Mucosa of stomach (tissue), 1 donor: ENCODE results near the gene SPR.

Experiments used
- H3K27me3 ChIP-seq: one replicate; pipeline ENCODE4 v1.7.0; 2013; ENCODE audit warnings: mild to moderate bottlenecking, low read length; ENCODE audit not compliant: control insufficient read depth, insufficient read depth
- H3K36me3 ChIP-seq: one replicate; pipeline ENCODE4 v1.7.0; 2013; ENCODE audit warnings: low read length; ENCODE audit not compliant: control insufficient read depth, insufficient read depth
- H3K4me1 ChIP-seq: one replicate; pipeline ENCODE4 v1.7.0; 2013; ENCODE audit warnings: mild to moderate bottlenecking, low read length; ENCODE audit not compliant: control insufficient read depth, insufficient read depth
- H3K4me3 ChIP-seq: one replicate; pipeline ENCODE4 v1.7.0; 2013; ENCODE audit warnings: low read length
- H3K9ac ChIP-seq: one replicate; pipeline ENCODE4 v1.7.0; 2013; ENCODE audit warnings: mild to moderate bottlenecking, low read length, moderate library complexity
- H3K9me3 ChIP-seq: one replicate; pipeline ENCODE4 v1.7.0; 2013; ENCODE audit warnings: mild to moderate bottlenecking, low read length, moderate library complexity; ENCODE audit not compliant: control insufficient read depth
- donor health status: Pancreatic carcinoma.

SPR gene

GRCh38 chr2:72862239-72862988, 24.8 kb upstream of the SPR start:
- Histone ChIP-seq H3K9me3 (no peaks in the 10 kb centered on the region), H3K9ac (no peak overlapping the region)

GRCh38 chr2:72863046-72863445, 24.2 kb upstream of the SPR start:
- Histone ChIP-seq H3K4me3 (no peak overlapping the region), H3K9ac (no peak overlapping the region)

More at GRCh38 chr2:72862239-72862988, 24.8 kb upstream of the SPR start:
- Histone ChIP-seq H3K4me1 (peaks cover 9% of the 10 kb centered on the region), H3K36me3 (no peaks in the 10 kb centered on the region), H3K4me3 (no peak overlapping the region), H3K27me3 (peaks cover 15% of the 10 kb centered on the region)

GRCh38 chr2:72864500-72864899, 22.7 kb upstream of the SPR start:
- Histone ChIP-seq H3K4me1 (peaks cover 9% of the 10 kb centered on the region), H3K4me3 (no peak overlapping the region), H3K9me3 (no peaks in the 10 kb centered on the region), H3K36me3 (no peaks in the 10 kb centered on the region), H3K9ac (no peak overlapping the region), H3K27me3 (peaks cover 12% of the 10 kb centered on the region)

More at GRCh38 chr2:72863046-72863445, 24.2 kb upstream of the SPR start:
- Histone ChIP-seq H3K9me3 (no peaks in the 10 kb centered on the region), H3K4me1 (peaks cover 9% of the 10 kb centered on the region), H3K36me3 (no peaks in the 10 kb centered on the region), H3K27me3 (peaks cover 12% of the 10 kb centered on the region)

- H3K9me3 ChIP-seq, result no peaks in the 10 kb centered on the region
- no peak overlapping the region for H3K9ac ChIP-seq
- H3K36me3 ChIP-seq, result no peaks in the 10 kb centered on the region
- H3K27me3 ChIP-seq, result no peaks in the 10 kb centered on the region
- H3K4me1 ChIP-seq, result no peaks in the 10 kb centered on the region
- no peak overlapping the region for H3K4me3 ChIP-seq
These were observed 16.1 kb upstream of the SPR start for GRCh38 chr2:72871060-72871459.

- no peaks in the 10 kb centered on the region for H3K27me3 ChIP-seq
- no peaks in the 10 kb centered on the region for H3K4me1 ChIP-seq
- H3K4me3 ChIP-seq, result no peak overlapping the region
- H3K36me3 ChIP-seq, result no peaks in the 10 kb centered on the region
- no peaks in the 10 kb centered on the region for H3K9me3 ChIP-seq
- no peak overlapping the region for H3K9ac ChIP-seq
These were observed 15.3 kb upstream of the SPR start for GRCh38 chr2:72871880-72872279.

GRCh38 chr2:72883356-72883962, 3.7 kb upstream of the SPR start:
- peaks cover 15% of the 10 kb centered on the region for H3K4me1 ChIP-seq
- no peak overlapping the region for H3K4me3 ChIP-seq
- H3K9ac ChIP-seq, result no peak overlapping the region
- H3K27me3 ChIP-seq, result peaks cover 5% of the 10 kb centered on the region
- no peaks in the 10 kb centered on the region for H3K36me3 ChIP-seq
- H3K9me3 ChIP-seq, result no peaks in the 10 kb centered on the region

GRCh38 chr2:72886505-72887031, 640 bp upstream of the SPR start:
- Histone ChIP-seq H3K9me3 (no peaks in the 10 kb centered on the region), H3K36me3 (no peaks in the 10 kb centered on the region), H3K4me1 (peaks cover 21% of the 10 kb centered on the region), H3K27me3 (peaks cover 5% of the 10 kb centered on the region), H3K9ac (peak overlapping the region; percentile 19), H3K4me3 (peak overlapping the region; percentile 64)

- Histone ChIP-seq H3K27me3 (peaks cover 5% of the 10 kb centered on the region), H3K36me3 (no peaks in the 10 kb centered on the region), H3K9ac (peak overlapping the region; percentile 83), H3K9me3 (no peaks in the 10 kb centered on the region), H3K4me3 (peak overlapping the region; percentile 64), H3K4me1 (peaks cover 21% of the 10 kb centered on the region)
These were observed 681 bp downstream of the SPR start for GRCh38 chr2:72887740-72888437.

GRCh38 chr2:72888438-72889202, 1.4 kb downstream of the SPR start:
- no peaks in the 10 kb centered on the region for H3K36me3 ChIP-seq
- no peak overlapping the region for H3K9ac ChIP-seq
- peak overlapping the region; percentile 64 for H3K4me3 ChIP-seq
- no peaks in the 10 kb centered on the region for H3K9me3 ChIP-seq
- peaks cover 25% of the 10 kb centered on the region for H3K4me1 ChIP-seq
- peaks cover 5% of the 10 kb centered on the region for H3K27me3 ChIP-seq

GRCh38 chr2:72889991-72890390, 2.8 kb downstream of the SPR start:
- Histone ChIP-seq H3K4me1 (peaks cover 38% of the 10 kb centered on the region), H3K27me3 (peaks cover 13% of the 10 kb centered on the region), H3K4me3 (no peak overlapping the region), H3K9me3 (no peaks in the 10 kb centered on the region), H3K9ac (no peak overlapping the region), H3K36me3 (no peaks in the 10 kb centered on the region)

- Histone ChIP-seq H3K27me3 (peaks cover 19% of the 10 kb centered on the region), H3K4me1 (peaks cover 51% of the 10 kb centered on the region), H3K4me3 (no peak overlapping the region)
These were observed 4.0 kb downstream of the SPR start for GRCh38 chr2:72891091-72891818.

More at GRCh38 chr2:72891091-72891818, 4.0 kb downstream of the SPR start:
- Histone ChIP-seq H3K9me3 (no peaks in the 10 kb centered on the region), H3K9ac (no peak overlapping the region), H3K36me3 (no peaks in the 10 kb centered on the region)
